T47D (cell line): ENCODE results near the gene EPOP.
A peak's percentile ranks its signal among the peaks of the same experiment; 100 is the strongest.

Experiments
- DNase-seq, 2 experiments: peaks; one replicate each; pipeline versions ENCODE4 v3.0.0 to v3.0.0-alpha.2; 2011 to 2012; ENCODE audit warnings: low read depth in 1 of 2, low spot score in 1 of 2
- JUND ChIP-seq: IDR thresholded peaks from 2 replicates; pipeline ENCODE4 v1.6.1; 2012; ENCODE audit warnings: low read depth
- in situ Hi-C: cut with HindIII; loops from 2 replicates; pipeline ENCODE4 v1.10.0; 2016; ENCODE audit warnings: low sequenced_read_pairs, low pct_unique_long_range_greater_than_20kb

The EPOP gene

DNA sequence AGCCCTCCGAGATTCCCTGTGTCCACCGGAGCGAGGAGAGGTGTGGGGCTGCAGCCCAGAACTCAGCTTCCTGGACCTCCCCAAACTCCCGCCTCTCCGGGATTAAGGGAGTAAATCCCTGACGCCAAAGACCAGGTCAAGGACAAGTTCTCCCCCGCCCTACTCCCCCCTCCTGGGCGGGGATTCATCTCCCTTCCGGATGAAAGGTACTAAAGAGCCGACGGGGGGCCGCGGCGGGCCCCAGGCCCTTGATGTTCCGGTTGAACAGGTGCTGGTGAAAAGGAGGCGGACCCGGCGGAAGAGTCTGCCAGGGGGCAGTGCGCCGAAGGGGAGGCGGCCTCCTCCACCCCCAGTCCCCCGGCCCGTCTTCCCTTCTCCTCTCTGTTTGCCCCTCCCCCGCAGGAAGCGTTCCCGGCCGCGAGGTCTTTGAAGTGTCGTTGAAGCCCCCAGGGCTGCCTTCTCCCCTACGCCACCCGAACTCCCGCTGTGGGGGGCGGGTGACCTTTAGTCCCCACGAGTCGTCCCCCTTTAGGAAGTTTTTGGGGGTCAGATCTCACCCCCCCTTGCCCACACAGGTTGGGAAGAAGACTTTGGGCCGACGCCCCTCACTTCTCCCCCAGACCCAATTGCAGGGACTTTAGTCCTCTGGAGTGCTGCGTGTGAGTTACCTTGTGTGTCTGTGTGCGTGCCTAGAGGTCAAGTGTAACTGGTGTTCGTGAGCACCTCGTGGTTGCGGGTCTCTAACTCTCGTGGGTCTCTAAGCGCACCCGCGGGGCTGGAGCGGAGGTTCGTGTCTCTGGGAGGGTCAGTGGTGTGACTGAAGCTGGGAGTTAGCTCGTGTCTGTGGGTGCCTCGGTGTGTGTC lies 29.2 kb upstream of the EPOP start:
- DNase-seq: peak; percentile 91 to 99
- in situ Hi-C loops: no loop called here
- TF ChIP-seq JUND: no peak

- in situ Hi-C loops: no loop called here
- peak in 1 of 2 experiments; percentile 54 for DNase-seq
- no peak for TF ChIP-seq JUND
These were observed 28.4 kb upstream of the EPOP start for GRCh38 chr17:38702916-38703741.

DNA sequence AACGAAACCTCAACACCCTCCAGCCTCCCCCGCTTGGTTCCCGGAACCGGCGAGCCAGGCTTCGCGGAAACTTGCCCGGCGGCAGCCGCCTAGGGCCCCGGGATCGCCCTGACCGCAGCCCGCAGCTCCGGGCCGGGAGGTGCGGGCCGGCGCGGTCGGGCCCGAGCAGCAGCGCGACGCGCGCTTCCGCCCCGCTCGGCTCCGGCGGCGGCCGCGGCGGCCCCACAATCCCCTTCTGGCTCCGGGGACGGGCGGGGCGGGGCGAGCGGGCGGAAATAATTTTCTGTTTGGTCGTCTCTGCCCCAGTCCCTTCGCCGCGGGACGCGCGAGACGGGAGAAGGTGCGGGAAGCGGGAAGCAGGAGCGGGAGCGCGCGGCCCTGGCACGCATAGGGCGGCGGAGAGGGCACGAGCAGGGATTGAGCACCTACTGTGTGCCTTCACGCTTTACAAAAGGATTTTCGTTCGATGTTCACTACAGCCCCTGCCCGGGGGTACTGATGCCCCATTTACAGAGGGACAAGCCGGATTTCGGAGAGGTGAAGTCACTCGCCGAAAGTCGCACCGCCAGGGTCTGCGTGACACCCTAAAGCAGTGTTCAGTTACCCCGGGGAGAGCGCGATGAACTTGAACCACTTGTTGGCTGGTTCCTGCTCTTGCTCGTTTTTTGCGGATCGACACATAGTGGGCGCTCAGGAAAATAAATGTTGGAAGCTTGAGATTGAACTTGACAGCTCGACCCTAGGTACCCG lies 27.6 kb upstream of the EPOP start:
- peak; percentile 86 to 96 for DNase-seq
- TF ChIP-seq JUND: no peak
- in situ Hi-C loops: no loop called here

DNA sequence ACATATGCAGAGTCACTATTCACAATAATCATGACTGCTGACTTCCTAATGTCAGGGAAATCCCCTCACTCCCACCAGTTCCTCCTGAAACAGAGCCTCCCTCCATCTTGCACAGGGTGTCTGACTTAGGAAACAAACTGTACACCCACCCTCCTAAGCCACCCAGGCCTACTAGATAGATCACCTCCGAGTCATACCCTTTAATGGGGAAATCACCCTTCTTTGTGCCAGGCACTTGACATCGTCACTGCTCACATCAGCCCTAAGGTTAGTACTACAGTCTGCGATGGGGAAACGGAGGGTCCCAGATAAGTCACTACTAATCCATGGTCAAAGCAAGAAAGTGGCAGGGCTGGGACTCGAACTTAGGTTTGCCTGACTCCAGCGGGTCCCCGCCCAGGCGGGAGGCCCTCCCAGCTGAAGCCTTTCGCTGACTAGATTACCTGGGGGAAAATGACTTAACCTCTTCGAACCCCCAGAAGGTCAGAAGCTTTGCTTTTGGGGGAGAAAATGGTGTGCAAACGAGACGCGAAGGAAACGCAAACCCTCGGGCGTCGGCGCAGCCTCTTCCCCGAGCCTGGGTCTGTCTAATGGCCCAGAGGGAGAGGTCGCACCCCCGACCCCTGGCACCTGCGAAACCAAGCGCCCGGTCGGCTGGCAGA lies 26.9 kb upstream of the EPOP start:
- no peak for TF ChIP-seq JUND

DNA sequence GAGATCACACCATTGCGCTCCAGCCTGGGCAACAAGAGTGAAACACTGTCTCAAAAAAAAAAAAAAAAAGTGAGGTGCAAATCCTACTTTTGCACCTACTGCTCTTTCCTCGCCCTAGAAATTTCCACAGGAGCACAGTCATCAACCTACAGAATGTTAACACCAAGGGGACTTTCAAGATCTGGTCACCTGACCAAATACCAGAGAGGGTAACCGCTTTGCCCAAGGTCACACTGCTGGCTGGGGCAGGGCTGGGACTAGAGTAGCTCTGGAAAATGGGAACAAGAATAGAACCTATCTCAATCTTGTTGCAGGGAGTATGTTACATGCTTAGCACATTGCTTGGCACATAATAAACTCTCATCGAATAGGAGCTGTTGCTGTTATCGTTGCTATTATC lies 24.0 kb upstream of the EPOP start:
- DNase-seq: no peak
- in situ Hi-C loops: no loop called here
- TF ChIP-seq JUND: no peak

More for the DNA sequence above, 26.9 kb upstream of the EPOP start:
- no peak for DNase-seq
- in situ Hi-C loops: no loop called here

GRCh38 chr17:38697061-38697820 lies 22.5 kb upstream of the EPOP start:
- in situ Hi-C loops: no loop called here

GRCh38 chr17:38693700-38694329 lies 19.1 kb upstream of the EPOP start:
- TF ChIP-seq JUND: no peak
- in situ Hi-C loops: no loop called here
- DNase-seq: peak in 1 of 2 experiments; percentile 56

More at GRCh38 chr17:38697061-38697820, 22.5 kb upstream of the EPOP start:
- DNase-seq: no peak
- TF ChIP-seq JUND: no peak

- in situ Hi-C loops: no loop called here
- no peak for DNase-seq
- TF ChIP-seq JUND: no peak
These were observed 16.4 kb upstream of the EPOP start for GRCh38 chr17:38691154-38691553.

GRCh38 chr17:38690386-38690785 lies 15.6 kb upstream of the EPOP start:
- DNase-seq: no peak
- in situ Hi-C loops: no loop called here
- TF ChIP-seq JUND: no peak

- no peak for TF ChIP-seq JUND
- no peak for DNase-seq
- in situ Hi-C loops: no loop called here
These were observed 12.5 kb upstream of the EPOP start for GRCh38 chr17:38687286-38687685.

DNA sequence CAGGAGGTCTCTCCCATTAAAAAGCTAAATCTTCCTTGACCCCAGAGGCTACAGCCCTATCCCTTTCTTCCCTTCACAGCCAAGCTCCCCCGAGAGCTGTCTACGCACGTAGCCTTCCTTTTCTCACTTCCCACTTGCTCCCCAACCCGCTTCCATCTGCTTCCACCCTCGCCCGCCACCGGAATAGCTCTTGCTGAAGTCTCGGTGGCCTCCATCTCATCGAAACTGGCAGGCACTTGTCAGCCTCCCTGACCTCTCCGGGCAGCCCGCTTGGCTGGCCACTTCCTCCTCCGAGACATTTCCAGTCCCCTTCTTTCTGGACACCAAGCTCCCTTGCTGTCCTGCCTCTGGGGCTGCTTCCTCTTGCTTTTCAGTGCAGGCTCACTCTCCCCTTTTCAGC lies 10.7 kb upstream of the EPOP start:
- in situ Hi-C loops: no loop called here
- DNase-seq: no peak
- no peak for TF ChIP-seq JUND
